Mesenchymal stem cell (in vitro differentiated cells and primary cell): Measurements from ENCODE around the gene MAZ.

Source experiments
- DNase-seq: peaks from one replicate; pipeline ENCODE4 v3.0.0-alpha.2; 2013
- H2AFZ ChIP-seq: one replicate; pipeline ENCODE4 v1.6.1; 2013; ENCODE audit warnings: low read depth, mild to moderate bottlenecking, control low read depth, inconsistent platforms, low read length, moderate library complexity
- H2AK5ac ChIP-seq: 2 replicates; pipeline ENCODE4 v1.6.1; 2013; ENCODE audit warnings: low read length, moderate library complexity, mild to moderate bottlenecking, inconsistent platforms; ENCODE audit not compliant: severe bottlenecking
- H2BK120ac ChIP-seq: one replicate; pipeline ENCODE4 v1.6.1; 2013; ENCODE audit warnings: low read depth, mild to moderate bottlenecking, inconsistent platforms, low read length, moderate library complexity
- H2BK12ac ChIP-seq, 2 experiments: one replicate each; pipeline ENCODE4 v1.6.1; 2013; ENCODE audit warnings: inconsistent platforms in 2 of 2, low read length in 2 of 2, mild to moderate bottlenecking in 2 of 2, moderate library complexity in 2 of 2, control low read depth in 1 of 2
- H2BK15ac ChIP-seq: one replicate; pipeline ENCODE4 v1.6.1; 2013; ENCODE audit warnings: mild to moderate bottlenecking, low read depth, inconsistent platforms; ENCODE audit not compliant: poor library complexity, severe bottlenecking
- H2BK5ac ChIP-seq: 2 replicates; pipeline ENCODE4 v1.6.1; 2013; ENCODE audit warnings: low read depth, mild to moderate bottlenecking, low read length, control low read depth, inconsistent platforms; ENCODE audit not compliant: poor library complexity, severe bottlenecking
- H3K14ac ChIP-seq, 2 experiments: one replicate each; pipeline ENCODE4 v1.6.1; 2013; ENCODE audit warnings: inconsistent platforms in 2 of 2, low read length in 2 of 2, control low read depth in 1 of 2, mild to moderate bottlenecking in 1 of 2, moderate library complexity in 1 of 2
- H3K18ac ChIP-seq, 2 experiments: one replicate each; pipeline ENCODE4 v1.6.1; 2013; ENCODE audit warnings: inconsistent platforms in 2 of 2, low read length in 2 of 2, control low read depth in 1 of 2, low read depth in 1 of 2, mild to moderate bottlenecking in 1 of 2
- H3K23ac ChIP-seq, 2 experiments: one replicate each; pipeline ENCODE4 v1.6.1; 2013; ENCODE audit warnings: inconsistent platforms in 2 of 2, low read length in 2 of 2, mild to moderate bottlenecking in 2 of 2, moderate library complexity in 2 of 2, control low read depth in 1 of 2
- H3K27ac ChIP-seq: 2 replicates; pipeline ENCODE4 v1.5.1; 2013; ENCODE audit warnings: mild to moderate bottlenecking, moderate library complexity, low read length, control low read depth, inconsistent platforms; ENCODE audit not compliant: poor library complexity, severe bottlenecking
- H3K27me3 ChIP-seq, 2 experiments: 2 replicates each; pipeline versions ENCODE4 v1.6.1 to v1.7.0; 2013; ENCODE audit warnings: low read length in 2 of 2, mild to moderate bottlenecking in 2 of 2, moderate library complexity in 2 of 2, control low read depth in 1 of 2, inconsistent platforms in 1 of 2; ENCODE audit not compliant: control insufficient read depth in 1 of 2, insufficient read depth in 1 of 2
- H3K36me3 ChIP-seq, 2 experiments: 2 replicates each; pipeline versions ENCODE4 v1.6.1 to v1.7.0; 2013; ENCODE audit warnings: low read length in 2 of 2, control low read depth in 1 of 2, inconsistent platforms in 1 of 2, low read depth in 1 of 2, mild to moderate bottlenecking in 1 of 2; ENCODE audit not compliant: insufficient read depth in 2 of 2, control insufficient read depth in 1 of 2
- H3K4ac ChIP-seq, 2 experiments: one replicate each; pipeline ENCODE4 v1.6.1; 2013; ENCODE audit warnings: inconsistent platforms in 2 of 2, low read length in 2 of 2, mild to moderate bottlenecking in 2 of 2, moderate library complexity in 2 of 2, control low read depth in 1 of 2, low read depth in 1 of 2
- H3K4me1 ChIP-seq: 2 replicates; pipeline ENCODE4 v1.6.1; 2013; ENCODE audit warnings: low read depth, low read length, control low read depth; ENCODE audit not compliant: control insufficient read depth, insufficient read depth
- H3K4me2 ChIP-seq: 2 replicates; pipeline ENCODE4 v1.6.1; 2013; ENCODE audit warnings: low read length, mild to moderate bottlenecking, inconsistent platforms; ENCODE audit not compliant: poor library complexity, severe bottlenecking
- H3K4me3 ChIP-seq, 2 experiments: 2 replicates each; pipeline versions ENCODE4 v1.5.1 to v1.7.0; 2013; ENCODE audit warnings: low read length in 2 of 2, mild to moderate bottlenecking in 2 of 2, control low read depth in 1 of 2, low read depth in 1 of 2; ENCODE audit not compliant: insufficient read depth in 1 of 2
- H3K79me1 ChIP-seq: replicated peaks from 2 replicates; pipeline ENCODE4 v1.6.1; 2013; ENCODE audit warnings: mild to moderate bottlenecking, control low read depth, low read length, inconsistent platforms; ENCODE audit not compliant: poor library complexity, severe bottlenecking
- H3K9ac ChIP-seq: 2 replicates; pipeline ENCODE4 v1.7.0; 2013; ENCODE audit warnings: mild to moderate bottlenecking, low read length, moderate library complexity
- H3K9me3 ChIP-seq: 2 replicates; pipeline ENCODE4 v1.7.0; 2013; ENCODE audit warnings: mild to moderate bottlenecking, low read length; ENCODE audit not compliant: control insufficient read depth
- H4K8ac ChIP-seq: one replicate; pipeline ENCODE4 v1.6.1; 2013; ENCODE audit warnings: inconsistent platforms, mild to moderate bottlenecking, low read length, moderate library complexity
- H4K91ac ChIP-seq: one replicate; pipeline ENCODE4 v1.6.1; 2013; ENCODE audit warnings: mild to moderate bottlenecking, low read length, inconsistent platforms
- WGBS: methylation state at CpG from one replicate; pipeline ENCODE4 v1.1.7; 2013; ENCODE audit warnings: mixed read lengths; 5-methylcytosine and 5-hydroxymethylcytosine counted together

The MAZ gene

GRCh38 chr16:29765167-29766032 lies 40.9 kb upstream of the MAZ start:
- H3K14ac ChIP-seq = no peak overlapping the region

GRCh38 chr16:29766571-29766970 lies 39.8 kb upstream of the MAZ start:
- Histone ChIP-seq H2BK120ac (no peak overlapping the region), H2BK15ac (no peak overlapping the region), H3K79me1 (no peaks in the 10 kb centered on the region), H3K4me2 (no peak overlapping the region), H2AK5ac (no peak overlapping the region), H3K14ac (no peak overlapping the region), H3K9ac (no peak overlapping the region), H3K27ac (no peak overlapping the region), H3K36me3 (no peaks in the 10 kb centered on the region), H3K27me3 (peaks cover 8 to 23% of the 10 kb centered on the region in 2 experiments), H2AFZ (no peak overlapping the region), H4K8ac (no peak overlapping the region), H3K23ac (no peak overlapping the region), H2BK12ac (no peak overlapping the region), H2BK5ac (no peak overlapping the region), H3K4me1 (no peaks in the 10 kb centered on the region), H3K4ac (no peak overlapping the region), H3K9me3 (no peaks in the 10 kb centered on the region), H4K91ac (no peak overlapping the region), H3K18ac (no peak overlapping the region), H3K4me3 (no peak overlapping the region)
- 100% methylated on average over 1 of the region's 3 CpGs for WGBS
- DNase-seq = no peak

More at GRCh38 chr16:29765167-29766032, 40.9 kb upstream of the MAZ start:
- Histone ChIP-seq H2BK15ac (no peak overlapping the region), H3K23ac (no peak overlapping the region), H3K4me3 (no peak overlapping the region), H2BK12ac (no peak overlapping the region), H3K9ac (no peak overlapping the region), H3K4me2 (no peak overlapping the region), H3K36me3 (no peaks in the 10 kb centered on the region), H2AFZ (no peak overlapping the region), H3K9me3 (no peaks in the 10 kb centered on the region), H3K79me1 (no peaks in the 10 kb centered on the region), H2BK120ac (no peak overlapping the region), H3K4ac (no peak overlapping the region), H4K8ac (no peak overlapping the region), H4K91ac (peak overlapping the region; percentile 56), H3K27ac (no peak overlapping the region), H3K4me1 (peaks cover 1% of the 10 kb centered on the region), H3K18ac (no peak overlapping the region), H2AK5ac (no peak overlapping the region), H3K27me3 (peaks cover 8 to 23% of the 10 kb centered on the region in 2 experiments), H2BK5ac (no peak overlapping the region)
- DNase-seq = no peak
- 82% methylated on average over 15 of the region's 15 CpGs for WGBS

- Histone ChIP-seq H3K23ac (no peak overlapping the region), H3K27me3 (peaks cover 8 to 23% of the 10 kb centered on the region in 2 experiments), H3K4me2 (no peak overlapping the region), H3K14ac (no peak overlapping the region), H3K4me3 (no peak overlapping the region), H4K91ac (no peak overlapping the region), H3K36me3 (no peaks in the 10 kb centered on the region), H2BK15ac (no peak overlapping the region), H3K27ac (no peak overlapping the region), H2BK5ac (no peak overlapping the region), H2AFZ (no peak overlapping the region), H3K9me3 (no peaks in the 10 kb centered on the region), H4K8ac (no peak overlapping the region), H3K18ac (no peak overlapping the region), H2BK12ac (no peak overlapping the region), H2BK120ac (no peak overlapping the region), H3K9ac (no peak overlapping the region), H2AK5ac (no peak overlapping the region), H3K4me1 (no peaks in the 10 kb centered on the region), H3K4ac (no peak overlapping the region), H3K79me1 (no peaks in the 10 kb centered on the region)
- no peak for DNase-seq
- WGBS = 94% methylated on average over 2 of the region's 3 CpGs
Measured at GRCh38 chr16:29767062-29767461, 39.3 kb upstream of the MAZ start.

GRCh38 chr16:29769507-29769906 lies 36.8 kb upstream of the MAZ start:
- no peaks in the 10 kb centered on the region for H3K36me3 ChIP-seq
- H3K27me3 ChIP-seq = peaks cover 4 to 7% of the 10 kb centered on the region in 2 experiments
- H2BK120ac ChIP-seq = no peak overlapping the region
- no peak overlapping the region for H3K14ac ChIP-seq
- no peak overlapping the region for H2BK12ac ChIP-seq
- H3K9ac ChIP-seq = no peak overlapping the region
- no peaks in the 10 kb centered on the region for H3K4me1 ChIP-seq
- no peak overlapping the region for H2BK15ac ChIP-seq
- no peak overlapping the region for H3K4ac ChIP-seq
- H2AFZ ChIP-seq = no peak overlapping the region
- DNase-seq = no peak
- H3K79me1 ChIP-seq = no peaks in the 10 kb centered on the region
- no peak overlapping the region for H3K4me3 ChIP-seq
- H2BK5ac ChIP-seq = no peak overlapping the region
- H3K23ac ChIP-seq = no peak overlapping the region
- H4K91ac ChIP-seq = no peak overlapping the region
- H3K9me3 ChIP-seq = no peaks in the 10 kb centered on the region
- H3K18ac ChIP-seq = no peak overlapping the region
- no peak overlapping the region for H2AK5ac ChIP-seq
- no peak overlapping the region for H3K4me2 ChIP-seq
- H4K8ac ChIP-seq = no peak overlapping the region
- no peak overlapping the region for H3K27ac ChIP-seq
- WGBS = 79% methylated on average over 2 of the region's 2 CpGs
